ENCODE data around the gene RMDN3.

Gene RMDN3

GRCh38 chr15:40771242-40771641 is 16.2 kb upstream of the RMDN3 start:
- no peaks in the 10 kb centered on the region for H3K27me3 ChIP-seq (ENCODE audit: control insufficient read depth in 1 of 2, insufficient read depth in 2 of 2, low read length in 2 of 2)
- H3K4me3 ChIP-seq (ENCODE audit: low read depth in 1 of 2, low read length in 2 of 2): no peak overlapping the region
- H3K4me1 ChIP-seq (ENCODE audit: insufficient read depth, low read length): peaks cover 4% of the 10 kb centered on the region
- H3K9ac ChIP-seq (ENCODE audit: low read length): no peak overlapping the region
- no peaks in the 10 kb centered on the region for H3K9me3 ChIP-seq (ENCODE audit: low read length)
- peaks cover 47% of the 10 kb centered on the region for H3K36me3 ChIP-seq (ENCODE audit: insufficient read depth, low read length)
- no peak overlapping the region for H3K27ac ChIP-seq (ENCODE audit: low read depth, low read length)

- Histone ChIP-seq H3K36me3 (ENCODE audit: insufficient read depth, low read length) (peaks cover 37% of the 10 kb centered on the region), H3K9ac (ENCODE audit: low read length) (no peak overlapping the region), H3K27ac (ENCODE audit: low read depth, low read length) (no peak overlapping the region), H3K9me3 (ENCODE audit: low read length) (no peaks in the 10 kb centered on the region), H3K4me3 (ENCODE audit: low read depth in 1 of 2, low read length in 2 of 2) (no peak overlapping the region), H3K4me1 (ENCODE audit: insufficient read depth, low read length) (peaks cover 4% of the 10 kb centered on the region), H3K27me3 (ENCODE audit: control insufficient read depth in 1 of 2, insufficient read depth in 2 of 2, low read length in 2 of 2) (no peaks in the 10 kb centered on the region)
Observed at GRCh38 chr15:40770147-40770721, 15.2 kb upstream of the RMDN3 start.

- Histone ChIP-seq H3K36me3 (ENCODE audit: insufficient read depth, low read length) (peaks cover 30% of the 10 kb centered on the region), H3K9ac (ENCODE audit: low read length) (no peak within 1 kb of the TSS), H3K4me3 (ENCODE audit: low read depth in 1 of 2, low read length in 2 of 2) (no peak within 1 kb of the TSS), H3K4me1 (ENCODE audit: insufficient read depth, low read length) (peaks cover 8% of the 10 kb centered on the region), H3K27ac (ENCODE audit: low read depth, low read length) (no peak within 1 kb of the TSS), H3K27me3 (ENCODE audit: control insufficient read depth in 1 of 2, insufficient read depth in 2 of 2, low read length in 2 of 2) (no peaks in the 10 kb centered on the region), H3K9me3 (ENCODE audit: low read length) (no peaks in the 10 kb centered on the region)
Observed at GRCh38 chr15:40769274-40770146, 14.5 kb upstream of the RMDN3 start, which contains the start of gene C15orf62. C15orf62 (plus strand) TSS chr15:40769980; CDS start chr15:40770496, 516 bp downstream.

- Histone ChIP-seq H3K4me1 (ENCODE audit: insufficient read depth, low read length) (peaks cover 10% of the 10 kb centered on the region), H3K4me3 (ENCODE audit: low read depth in 1 of 2, low read length in 2 of 2) (no peak overlapping the region), H3K9me3 (ENCODE audit: low read length) (no peaks in the 10 kb centered on the region), H3K9ac (ENCODE audit: low read length) (no peak overlapping the region), H3K36me3 (ENCODE audit: insufficient read depth, low read length) (peaks cover 22% of the 10 kb centered on the region), H3K27me3 (ENCODE audit: control insufficient read depth in 1 of 2, insufficient read depth in 2 of 2, low read length in 2 of 2) (no peaks in the 10 kb centered on the region), H3K27ac (ENCODE audit: low read depth, low read length) (no peak overlapping the region)
Observed at GRCh38 chr15:40768521-40769273, 13.6 kb upstream of the RMDN3 start.

GRCh38 chr15:40767838-40768500 is 12.9 kb upstream of the RMDN3 start:
- H3K9ac ChIP-seq (ENCODE audit: low read length): no peak overlapping the region
- H3K27me3 ChIP-seq (ENCODE audit: control insufficient read depth in 1 of 2, insufficient read depth in 2 of 2, low read length in 2 of 2): no peaks in the 10 kb centered on the region
- no peak overlapping the region for H3K4me3 ChIP-seq (ENCODE audit: low read depth in 1 of 2, low read length in 2 of 2)
- H3K27ac ChIP-seq (ENCODE audit: low read depth, low read length): no peak overlapping the region
- H3K9me3 ChIP-seq (ENCODE audit: low read length): no peaks in the 10 kb centered on the region
- H3K4me1 ChIP-seq (ENCODE audit: insufficient read depth, low read length): peaks cover 17% of the 10 kb centered on the region
- H3K36me3 ChIP-seq (ENCODE audit: insufficient read depth, low read length): peaks cover 15% of the 10 kb centered on the region

GRCh38 chr15:40766906-40767837 is 12.1 kb upstream of the RMDN3 start:
- Histone ChIP-seq H3K9ac (ENCODE audit: low read length) (no peak overlapping the region), H3K27ac (ENCODE audit: low read depth, low read length) (no peak overlapping the region), H3K4me1 (ENCODE audit: insufficient read depth, low read length) (peaks cover 18% of the 10 kb centered on the region)

GRCh38 chr15:40766194-40766815 is 11.3 kb upstream of the RMDN3 start:
- peaks cover under 1% of the 10 kb centered on the region for H3K36me3 ChIP-seq (ENCODE audit: insufficient read depth, low read length)
- H3K4me1 ChIP-seq (ENCODE audit: insufficient read depth, low read length): peaks cover 18% of the 10 kb centered on the region
- no peak overlapping the region for H3K27ac ChIP-seq (ENCODE audit: low read depth, low read length)
- H3K9ac ChIP-seq (ENCODE audit: low read length): no peak overlapping the region
- H3K9me3 ChIP-seq (ENCODE audit: low read length): no peaks in the 10 kb centered on the region
- no peak overlapping the region for H3K4me3 ChIP-seq (ENCODE audit: low read depth in 1 of 2, low read length in 2 of 2)
- H3K27me3 ChIP-seq (ENCODE audit: control insufficient read depth in 1 of 2, insufficient read depth in 2 of 2, low read length in 2 of 2): no peaks in the 10 kb centered on the region

More at GRCh38 chr15:40766906-40767837, 12.1 kb upstream of the RMDN3 start:
- Histone ChIP-seq H3K27me3 (ENCODE audit: control insufficient read depth in 1 of 2, insufficient read depth in 2 of 2, low read length in 2 of 2) (no peaks in the 10 kb centered on the region), H3K36me3 (ENCODE audit: insufficient read depth, low read length) (peaks cover 9% of the 10 kb centered on the region), H3K9me3 (ENCODE audit: low read length) (no peaks in the 10 kb centered on the region), H3K4me3 (ENCODE audit: low read depth in 1 of 2, low read length in 2 of 2) (no peak overlapping the region)

GRCh38 chr15:40764629-40765103 is 9.6 kb upstream of the RMDN3 start:
- Histone ChIP-seq H3K27me3 (ENCODE audit: control insufficient read depth in 1 of 2, insufficient read depth in 2 of 2, low read length in 2 of 2) (no peaks in the 10 kb centered on the region), H3K4me1 (ENCODE audit: insufficient read depth, low read length) (peaks cover 16% of the 10 kb centered on the region), H3K4me3 (ENCODE audit: low read depth in 1 of 2, low read length in 2 of 2) (peak overlapping the region in 1 of 2 donors; percentile 60), H3K9me3 (ENCODE audit: low read length) (no peaks in the 10 kb centered on the region), H3K9ac (ENCODE audit: low read length) (no peak overlapping the region), H3K27ac (ENCODE audit: low read depth, low read length) (peak overlapping the region; percentile 70), H3K36me3 (ENCODE audit: insufficient read depth, low read length) (no peaks in the 10 kb centered on the region)

- H3K27me3 ChIP-seq (ENCODE audit: control insufficient read depth in 1 of 2, insufficient read depth in 2 of 2, low read length in 2 of 2): no peaks in the 10 kb centered on the region
- H3K9ac ChIP-seq (ENCODE audit: low read length): no peak within 1 kb of the TSS
- peaks cover 14% of the 10 kb centered on the region for H3K4me1 ChIP-seq (ENCODE audit: insufficient read depth, low read length)
- H3K4me3 ChIP-seq (ENCODE audit: low read depth in 1 of 2, low read length in 2 of 2): peak within 1 kb of the TSS; percentile 47 to 60
- no peaks in the 10 kb centered on the region for H3K36me3 ChIP-seq (ENCODE audit: insufficient read depth, low read length)
- no peaks in the 10 kb centered on the region for H3K9me3 ChIP-seq (ENCODE audit: low read length)
- H3K27ac ChIP-seq (ENCODE audit: low read depth, low read length): peak within 1 kb of the TSS; percentile 70
Observed at GRCh38 chr15:40763801-40764628, 9.0 kb upstream of the RMDN3 start, which contains the start of gene GCHFR. GCHFR (plus strand) TSS chr15:40764068; CDS start chr15:40764181, 113 bp downstream.
